Hematopoietic multipotent progenitor cell treated with erythropoietin and hydrocortisone succinate and interleukin-3 and kit ligand, for 17 days (in vitro differentiated cells): Measurements from ENCODE around the gene MAT2A.
A peak's percentile ranks its signal among the peaks of the same experiment; 100 is the strongest.
"Not testable (repeated sequence)": the region's sequence is repeated elsewhere in the genome, so short reads cannot be mapped to it uniquely, and the experiment has no call there.

ENCODE experiments used
- DNase-seq: peaks from one replicate; pipeline ENCODE4 v3.0.0-alpha.2; 2015; ENCODE audit warnings: low spot score

Gene MAT2A

DNA sequence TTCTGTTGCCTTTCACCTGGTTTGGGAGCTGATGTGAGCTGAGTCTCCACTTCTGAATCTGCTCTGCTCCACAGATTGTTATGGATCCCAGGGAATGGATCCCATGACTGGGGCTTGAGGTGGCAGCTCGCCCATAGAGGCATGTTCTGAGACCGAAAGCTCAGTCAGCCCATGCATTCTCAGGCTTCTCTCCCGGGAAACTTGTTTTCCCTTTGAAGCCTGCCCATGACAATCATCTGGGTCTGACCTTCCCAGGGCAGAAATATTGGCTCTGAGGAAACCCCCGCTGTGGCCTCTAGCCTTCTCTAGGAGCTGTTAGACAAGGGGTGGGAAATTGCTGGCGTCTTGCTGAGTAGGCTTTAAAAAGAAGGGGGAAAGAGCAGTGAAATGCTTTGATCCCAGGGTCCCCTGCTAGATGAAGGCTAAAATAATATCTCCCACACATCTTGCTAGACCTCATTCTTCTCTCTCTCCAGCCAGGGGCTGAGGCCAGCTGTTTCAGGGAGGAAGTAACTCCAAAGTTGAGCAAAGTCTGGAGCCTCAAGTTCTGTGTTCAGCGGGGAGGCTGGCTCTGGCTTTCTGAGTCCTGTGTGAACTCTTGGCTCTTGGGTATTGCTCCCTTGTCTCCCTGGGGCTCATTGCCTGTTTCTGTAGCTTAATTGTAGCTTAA is 40.4 kb downstream of the MAT2A start:
- no peak for DNase-seq

DNA sequence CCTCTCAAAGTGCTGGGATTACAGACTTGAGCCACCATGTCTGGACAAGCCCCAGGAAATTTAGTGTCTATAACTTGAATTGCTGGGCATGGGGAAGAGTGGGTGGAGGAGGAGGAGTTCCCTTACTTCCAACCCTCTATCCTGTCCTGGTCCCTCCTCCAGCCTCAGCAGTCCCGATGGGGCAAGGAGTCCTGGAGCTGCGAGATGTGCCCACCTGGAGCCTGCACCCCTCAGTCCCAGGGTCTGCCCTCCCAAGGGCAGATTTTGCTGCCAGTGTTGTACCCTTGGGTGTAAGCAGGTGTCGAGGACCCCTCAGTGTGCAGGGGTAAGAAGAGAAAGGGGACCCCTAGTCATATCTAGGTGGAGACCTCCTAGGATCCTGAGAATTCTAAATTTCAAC is 41.2 kb downstream of the MAT2A start:
- DNase-seq: no peak

DNA sequence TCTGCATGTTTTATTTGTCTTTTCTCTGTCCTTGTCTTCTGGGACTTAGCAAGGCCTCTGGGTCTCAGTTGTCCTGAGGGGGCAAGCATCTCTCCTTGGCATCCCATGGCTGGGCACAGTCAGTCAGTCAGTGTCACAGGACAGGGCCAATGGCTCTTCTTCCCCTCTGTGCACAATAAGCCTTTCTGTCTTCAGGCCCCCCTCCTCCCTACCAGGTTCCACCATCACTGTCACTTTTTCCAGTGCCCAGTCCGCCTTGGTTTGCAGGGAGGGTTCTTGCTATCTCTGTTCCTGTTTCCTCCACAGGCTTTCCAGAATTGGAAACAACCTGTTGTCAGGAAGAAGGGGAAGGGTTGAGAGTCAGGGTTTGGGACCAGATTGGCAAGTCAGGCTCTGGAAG is 43.5 kb downstream of the MAT2A start:
- DNase-seq: no peak

DNA sequence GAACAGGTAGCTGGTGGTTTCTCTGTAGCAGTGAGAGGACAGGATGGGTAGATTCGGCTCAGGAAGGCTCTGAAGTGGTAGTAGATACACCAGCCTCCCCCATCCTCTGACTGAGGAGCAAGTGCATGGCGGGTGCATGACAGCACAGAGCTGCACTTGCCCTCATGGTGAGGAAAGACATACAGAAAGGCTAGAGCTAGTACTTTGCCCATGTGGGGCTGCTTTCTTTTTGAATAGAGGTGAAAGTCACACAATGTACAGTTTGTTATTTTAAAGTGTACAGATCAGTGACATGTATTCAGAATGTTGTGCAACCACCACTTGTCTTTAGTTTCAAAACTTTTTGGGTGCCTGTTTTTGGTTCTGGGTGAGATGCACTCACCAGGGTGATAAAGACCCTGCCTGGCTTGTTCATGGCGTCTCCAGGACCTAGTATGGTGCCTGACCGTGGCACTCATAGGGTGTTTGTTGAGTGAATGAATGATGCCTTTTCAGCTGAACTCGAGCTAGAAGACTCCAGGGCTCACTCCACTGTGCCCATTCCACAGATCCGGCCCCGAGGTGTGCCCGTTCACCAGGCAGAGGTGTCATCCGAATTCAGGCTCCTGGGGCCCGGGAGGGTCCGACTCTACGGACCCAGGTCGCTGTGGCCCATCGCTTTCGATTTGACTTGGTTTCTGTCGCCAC is 44.8 kb downstream of the MAT2A start:
- DNase-seq: no peak

DNA sequence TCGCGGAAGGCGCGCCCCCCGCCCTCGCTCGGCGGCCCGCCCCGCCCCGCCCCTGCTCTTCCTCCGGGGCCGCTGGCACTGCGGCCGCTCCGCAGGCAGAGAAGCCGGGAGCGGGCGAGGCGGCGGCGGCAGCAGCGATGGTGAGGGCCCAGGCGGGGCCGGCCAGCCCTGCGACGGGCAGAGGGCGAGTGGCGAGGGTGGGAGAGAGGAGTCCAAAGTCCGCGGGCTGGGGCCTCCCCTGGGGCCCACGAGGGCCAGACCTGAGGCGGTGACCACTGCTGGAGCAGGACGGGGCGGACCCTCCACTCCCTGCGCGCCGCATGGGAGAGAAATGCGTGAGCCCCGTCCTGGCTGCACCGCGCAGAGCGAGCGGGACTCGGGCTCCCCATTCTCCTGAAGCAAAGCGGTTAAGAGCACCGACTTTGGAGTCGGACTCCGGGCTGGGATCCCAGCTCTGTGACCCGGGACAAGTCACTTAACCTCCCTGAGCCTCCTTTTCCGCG is 45.4 kb downstream of the MAT2A start, which contains the start of gene VAMP5:
VAMP5 (plus strand) TSS at position 78 of the 503 bp plus-strand sequence; CDS start at position 138, 60 bp downstream.
- DNase-seq: no peak

DNA sequence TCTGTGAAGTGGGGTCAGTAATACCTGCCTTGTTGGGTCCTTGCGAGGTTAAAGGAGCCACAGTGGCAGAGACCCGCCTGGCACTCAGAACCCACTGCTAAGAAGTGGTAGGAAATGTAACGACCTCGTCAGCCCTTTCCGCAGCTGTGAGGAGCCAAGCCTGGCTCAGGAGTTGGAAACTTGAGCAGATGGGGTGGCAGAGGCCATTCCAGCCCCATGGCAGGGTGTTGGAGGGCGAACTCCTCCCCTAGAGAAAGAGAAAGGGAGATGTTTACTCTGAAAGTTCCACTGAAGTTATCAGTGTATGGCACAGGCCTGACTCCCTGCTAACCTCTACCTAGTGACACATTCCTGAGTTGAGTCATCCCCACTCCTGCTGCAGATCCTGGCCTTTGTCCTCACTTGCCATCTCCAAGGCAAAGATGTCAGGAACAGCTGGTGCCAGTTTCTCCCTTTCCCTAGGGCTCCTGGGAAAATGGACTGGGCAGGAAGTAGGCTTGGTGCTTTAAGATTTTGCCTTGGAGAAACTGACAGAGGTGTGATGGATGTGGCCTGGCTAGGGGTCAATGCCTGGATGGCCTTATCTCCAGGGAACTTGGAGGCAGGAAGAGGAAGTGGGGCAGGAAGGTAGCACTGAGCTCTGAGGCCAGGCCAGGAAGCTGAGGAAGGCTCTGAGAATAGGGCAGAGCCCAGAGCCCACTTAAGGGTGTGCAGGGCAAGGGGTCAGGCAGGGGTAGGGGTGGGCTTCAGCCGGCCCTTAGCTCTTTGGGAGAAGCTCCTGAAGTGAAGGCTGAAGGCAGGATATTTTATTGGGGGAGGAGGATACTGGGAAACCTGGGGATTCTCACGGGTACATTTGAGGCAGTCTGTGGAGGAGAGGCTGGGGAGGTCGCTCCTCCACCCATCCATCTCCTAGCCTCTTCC is 46.2 kb downstream of the MAT2A start:
- peak; percentile 49 for DNase-seq

DNA sequence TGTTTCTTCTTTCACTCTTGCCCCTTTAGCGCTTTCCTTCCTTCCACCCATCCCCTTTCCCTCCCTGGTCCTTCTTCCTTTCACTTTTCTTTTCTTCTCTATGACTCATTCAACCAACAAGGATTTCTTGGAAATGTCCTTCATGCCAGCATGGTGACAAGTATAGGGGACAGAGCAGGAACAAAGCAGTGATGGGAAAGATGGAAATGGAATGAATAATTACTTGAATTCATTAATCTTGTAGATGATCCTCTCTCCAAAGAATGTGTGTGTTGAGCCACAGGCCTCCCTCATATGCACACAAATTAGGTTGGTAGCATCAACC is 46.8 kb downstream of the MAT2A start:
- DNase-seq: no peak

DNA sequence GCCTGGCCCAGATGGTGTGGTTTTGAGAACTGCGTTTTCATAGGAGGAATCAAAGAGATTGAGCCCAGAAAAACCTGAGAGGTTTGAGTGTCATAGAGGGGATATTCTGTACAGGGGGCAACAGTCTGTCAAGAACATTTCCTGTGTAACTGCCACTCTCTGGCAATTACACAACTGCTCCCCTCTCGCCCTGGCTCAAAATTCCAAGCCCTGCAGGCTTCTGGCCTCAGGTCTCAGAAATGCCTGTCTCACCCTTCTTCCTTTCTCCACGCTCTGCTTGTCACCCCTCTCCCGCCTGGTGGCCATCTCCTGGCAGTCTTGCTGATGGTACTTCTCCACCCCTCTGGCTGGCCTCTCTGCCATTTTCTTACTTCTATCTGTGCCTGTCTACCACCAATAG is 49.3 kb downstream of the MAT2A start:
- no peak for DNase-seq

DNA sequence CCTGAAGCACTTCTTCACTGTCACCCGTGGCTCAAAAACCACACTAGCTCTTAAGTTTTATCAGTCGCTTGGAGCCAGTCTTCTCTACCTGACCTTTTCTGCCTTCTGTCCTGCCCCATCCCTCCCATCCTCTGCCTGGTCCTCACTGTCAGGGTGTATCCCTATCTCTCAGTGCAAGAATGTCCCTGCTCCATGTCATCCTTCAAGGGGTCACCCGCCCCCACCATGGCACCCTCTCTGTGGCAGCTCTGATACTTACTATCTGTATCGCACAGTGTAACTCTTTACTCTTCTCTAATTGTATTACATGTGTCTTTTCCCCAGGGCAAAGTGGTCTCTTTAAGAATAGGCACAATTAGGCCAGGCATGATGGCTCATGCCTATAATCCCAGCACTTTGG is 49.7 kb downstream of the MAT2A start:
- no peak for DNase-seq

DNA sequence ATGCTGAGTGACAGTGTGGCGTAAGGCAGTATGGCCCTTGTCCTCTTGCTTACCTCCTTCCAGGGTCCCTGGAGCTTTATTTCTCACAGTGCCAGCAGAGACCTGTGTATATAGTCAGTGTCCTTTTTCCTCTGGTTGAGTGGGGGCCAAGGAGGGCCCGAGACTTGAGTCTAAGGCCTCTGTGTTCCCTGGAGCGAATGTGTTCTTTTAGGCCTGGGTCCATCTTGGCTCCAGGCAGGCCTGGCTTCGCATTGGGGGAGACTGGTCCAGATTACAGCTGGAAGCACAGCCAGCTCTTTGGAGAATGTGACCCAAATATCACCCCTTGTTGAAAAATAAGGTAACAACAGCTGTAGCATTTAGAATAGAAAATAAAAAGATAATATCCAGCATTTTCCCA is 50.2 kb downstream of the MAT2A start:
- no peak for DNase-seq

DNA sequence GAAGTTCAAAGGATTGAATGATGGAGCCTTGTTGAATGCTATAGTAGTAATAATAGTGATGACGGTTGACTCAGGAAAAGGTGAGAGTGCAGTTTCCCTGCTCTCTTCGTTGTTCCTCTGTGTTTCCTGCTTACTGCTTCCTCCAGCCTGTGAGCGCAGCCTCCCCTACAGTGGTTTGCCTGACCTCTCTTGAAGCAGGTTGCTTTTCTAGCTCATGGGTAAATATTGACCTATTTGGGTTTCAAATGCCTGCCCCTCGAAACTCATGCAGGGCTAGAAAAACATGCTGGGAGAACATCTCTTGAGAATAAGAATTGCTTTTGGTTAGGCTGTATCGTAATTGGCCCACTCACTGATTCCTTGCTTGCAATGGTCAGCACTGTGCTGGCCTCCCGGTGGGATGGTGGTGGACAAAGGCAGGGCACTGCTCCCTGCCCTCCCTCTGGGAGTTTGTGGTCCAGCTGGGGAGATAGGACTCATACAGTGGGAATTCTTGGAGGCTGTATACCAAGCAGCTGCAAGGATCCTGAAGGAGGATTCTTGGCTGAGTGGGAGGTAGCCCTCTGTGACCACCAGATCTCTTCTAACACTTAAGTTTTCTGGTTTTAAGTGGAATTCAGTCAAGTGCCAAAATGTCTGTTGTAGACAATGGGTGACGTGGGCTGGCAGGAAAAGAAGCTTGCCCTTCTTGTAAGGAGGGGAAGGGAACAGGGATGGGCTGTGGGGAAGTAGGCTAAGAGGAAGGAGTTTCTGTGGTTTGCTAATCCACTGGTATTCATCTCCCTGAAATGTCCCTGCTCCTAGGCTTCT is 51.2 kb downstream of the MAT2A start:
- no peak for DNase-seq

DNA sequence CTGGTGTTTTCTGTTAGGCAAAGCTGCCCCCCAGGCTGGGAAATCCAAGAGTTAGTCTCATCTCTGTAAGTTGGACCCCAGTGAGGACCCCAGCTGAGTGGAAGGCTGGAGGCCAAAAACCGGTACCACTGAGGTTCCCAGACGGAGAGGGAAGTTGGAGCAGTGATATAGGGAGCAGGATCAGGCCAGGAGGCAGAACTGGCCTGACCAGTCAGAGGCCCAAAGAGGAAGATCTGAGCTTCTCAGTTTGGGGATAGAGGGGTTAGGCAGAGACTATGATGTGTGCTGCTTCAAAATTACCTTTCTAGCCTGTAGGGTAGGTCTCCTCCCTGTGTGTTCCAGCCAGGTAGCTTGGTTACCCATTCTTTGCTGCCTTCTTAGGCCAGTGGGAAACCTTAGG is 52.0 kb downstream of the MAT2A start:
- no peak for DNase-seq

DNA sequence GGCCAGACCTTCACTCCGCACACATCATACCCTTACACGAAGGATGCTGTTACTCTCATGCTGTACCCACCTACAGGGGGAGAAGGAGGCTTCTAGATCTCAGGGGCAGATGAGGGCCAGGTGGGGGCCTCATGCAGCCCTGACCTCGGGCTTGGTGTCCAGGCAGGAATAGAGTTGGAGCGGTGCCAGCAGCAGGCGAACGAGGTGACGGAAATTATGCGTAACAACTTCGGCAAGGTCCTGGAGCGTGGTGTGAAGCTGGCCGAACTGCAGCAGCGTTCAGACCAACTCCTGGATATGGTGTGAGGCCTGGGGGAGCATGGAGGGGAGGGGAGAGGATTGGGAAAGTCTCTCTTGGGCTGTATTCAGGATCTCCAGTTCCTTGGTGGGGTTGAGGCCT is 52.6 kb downstream of the MAT2A start:
- no peak for DNase-seq

DNA sequence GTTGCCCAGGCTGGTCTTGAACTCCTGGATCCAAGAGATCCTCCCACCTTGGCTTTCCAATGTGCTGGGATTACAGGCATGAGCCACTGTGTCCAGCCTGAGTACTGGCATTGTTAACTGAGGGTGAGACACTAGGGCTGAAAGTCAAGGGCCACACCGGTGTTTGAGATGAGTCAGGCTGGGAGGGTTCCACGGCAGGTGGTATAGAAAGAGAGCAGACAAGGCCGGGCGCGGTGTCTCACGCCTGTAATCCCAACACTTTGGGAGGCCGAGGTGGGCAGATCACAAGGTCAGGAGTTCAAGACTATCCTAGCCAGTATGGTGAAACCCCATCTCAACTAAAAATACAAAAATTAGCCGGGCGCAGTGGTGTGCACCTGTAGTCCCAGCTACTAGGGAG is 53.3 kb downstream of the MAT2A start:
- DNase-seq: not testable (repeated sequence)

DNA sequence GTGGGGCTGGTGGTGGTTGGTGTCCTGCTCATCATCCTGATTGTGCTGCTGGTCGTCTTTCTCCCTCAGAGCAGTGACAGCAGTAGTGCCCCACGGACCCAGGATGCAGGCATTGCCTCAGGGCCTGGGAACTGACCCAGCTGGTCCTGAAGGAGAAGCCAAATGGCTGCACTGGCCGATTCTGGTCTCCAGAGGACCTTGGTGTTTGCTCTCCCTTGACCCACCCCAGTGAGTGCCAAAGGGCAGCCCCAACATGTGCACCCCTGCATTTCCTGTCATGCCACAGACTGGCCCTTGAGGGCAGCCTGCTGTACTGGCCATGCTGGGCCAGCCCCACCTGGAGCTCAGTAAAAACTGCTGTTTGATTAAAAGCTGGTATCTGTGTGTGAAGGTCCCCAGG is 54.1 kb downstream of the MAT2A start:
- no peak for DNase-seq
